Activated CD4-positive, alpha-beta memory T cell treated with anti-CD3 and anti-CD28 coated beads for 36 hours (primary cell): ENCODE data around the gene QPCTL. TPM values are rescaled to one million over a fixed set of nuclear protein-coding genes. Genes with fewer than 3 reads are reported as not detected.
"Not testable (repeated sequence)": the region's sequence is repeated elsewhere in the genome, so short reads cannot be mapped to it uniquely, and the experiment has no call there.

Source experiments
- CTCF ChIA-PET: fragments of 350-600 bp; sonication (Branson Sonifier 250); formaldehyde crosslinking; loops from one replicate; lab custom pipeline; 2021; ENCODE audit warnings: antibody characterized with exemption, inconsistent platforms; lab: Charles Lee
- POLR2A ChIA-PET: fragments of 350-600 bp; sonication (Branson Sonifier 250); formaldehyde crosslinking; loops from one replicate; lab custom pipeline; 2021; ENCODE audit warnings: antibody characterized with exemption; lab: Charles Lee
- DNase-seq: peaks from one replicate; pipeline ENCODE4 v3.0.0-alpha.2; 2020
- H3K27ac Mint-ChIP-seq: one replicate; pipeline ENCODE4 v1.8.0; 2021; ENCODE audit warnings: mixed read lengths
- H3K27me3 Mint-ChIP-seq: one replicate; pipeline ENCODE4 v1.8.0; 2021; ENCODE audit warnings: mixed read lengths
- H3K36me3 Mint-ChIP-seq: one replicate; pipeline ENCODE4 v1.8.0; 2021; ENCODE audit warnings: mixed read lengths
- H3K4me1 Mint-ChIP-seq: one replicate; pipeline ENCODE4 v1.8.0; 2021; ENCODE audit warnings: low read depth, mixed read lengths
- H3K4me3 Mint-ChIP-seq: one replicate; pipeline ENCODE4 v1.8.0; 2021; ENCODE audit warnings: mild to moderate bottlenecking, mixed read lengths
- H3K9me3 Mint-ChIP-seq: one replicate; pipeline ENCODE4 v1.8.0; 2021; ENCODE audit warnings: mixed read lengths
- intact Hi-C: fragments of 100-400 bp; cut with micrococcal nuclease; formaldehyde crosslinking; loops from one replicate; pipeline ENCODE4 v1.15.1; 2023
- microRNA-seq: library from miRNA; unstranded; fragments of <30 nt; microRNA quantifications from one replicate; pipeline ENCODE4 v1.2.0, GENCODE V29; 2022; ENCODE audit warnings: borderline number of aligned reads, borderline microRNAs expressed, borderline replicate concordance
- total RNA-seq, 2 experiments: library from RNA; stranded (reverse); gene quantifications; one replicate each; pipeline ENCODE4 v1.2.3, GENCODE V29; 2021

QPCTL gene
- total RNA-seq, 2 experiments from 2014 or later: 13.8 to 16.8 TPM

DNA sequence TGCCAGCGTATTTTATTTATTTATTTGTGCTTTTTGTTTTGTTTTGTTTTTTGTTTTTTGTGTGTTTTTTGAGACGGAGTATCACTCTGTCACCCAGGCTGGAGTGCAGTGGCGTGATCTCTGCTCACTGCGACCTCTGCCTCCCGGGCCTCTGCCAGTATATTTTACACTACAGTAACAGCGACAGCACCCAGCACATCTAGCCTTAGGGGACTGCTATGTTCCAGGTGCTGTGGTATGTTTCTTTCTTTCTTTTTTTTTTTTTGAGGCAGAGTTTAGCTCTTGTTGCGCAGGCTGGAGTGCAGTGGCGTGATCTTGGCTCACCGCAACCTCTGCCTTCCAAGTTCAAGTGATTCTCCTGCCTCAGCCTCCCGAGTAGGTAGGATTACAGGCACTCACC, 59.0 kb downstream of the QPCTL start:
- H3K4me1 Mint-ChIP-seq, intact Hi-C loops, CTCF ChIA-PET, H3K27me3 Mint-ChIP-seq, H3K27ac Mint-ChIP-seq, H3K36me3 Mint-ChIP-seq, DNase-seq, H3K4me3 Mint-ChIP-seq, POLR2A ChIA-PET, H3K9me3 Mint-ChIP-seq: not testable (repeated sequence)

DNA sequence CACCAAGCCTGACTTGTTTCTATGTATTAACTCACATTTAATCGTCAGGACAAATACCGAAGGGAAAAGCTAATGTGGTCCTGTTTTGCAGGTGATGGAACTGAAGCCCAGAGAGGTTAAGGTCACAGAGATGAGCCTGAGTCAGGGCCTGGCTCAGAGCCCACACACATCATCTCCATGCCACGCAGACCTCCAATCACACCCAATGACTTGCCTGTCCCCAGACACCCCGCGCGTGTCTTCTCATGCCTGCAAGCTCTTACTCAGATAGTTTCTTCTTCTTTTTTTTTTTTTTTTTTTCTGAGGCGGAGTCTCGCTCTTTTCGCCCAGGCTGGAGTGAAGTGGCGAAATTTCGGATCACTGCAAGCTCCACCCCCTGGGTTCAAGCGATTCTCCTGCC, 60.2 kb downstream of the QPCTL start:
- no peaks in the 10 kb centered on the region for H3K4me1 Mint-ChIP-seq
- ChIA-PET CTCF (interaction anchor here (1.4 kb wide), 1 partner anchor 17 kb away, joined by 5 read pairs; the partner anchor contains the start of gene SIX5), POLR2A (no interaction called here)
- H3K4me3 Mint-ChIP-seq: no peak overlapping the region
- intact Hi-C loops: no loop called here
- DNase-seq: no peak
- H3K9me3 Mint-ChIP-seq: no peaks in the 10 kb centered on the region
- no peak overlapping the region for H3K27ac Mint-ChIP-seq
- peaks cover under 1% of the 10 kb centered on the region for H3K27me3 Mint-ChIP-seq
- H3K36me3 Mint-ChIP-seq: no peaks in the 10 kb centered on the region

DNA sequence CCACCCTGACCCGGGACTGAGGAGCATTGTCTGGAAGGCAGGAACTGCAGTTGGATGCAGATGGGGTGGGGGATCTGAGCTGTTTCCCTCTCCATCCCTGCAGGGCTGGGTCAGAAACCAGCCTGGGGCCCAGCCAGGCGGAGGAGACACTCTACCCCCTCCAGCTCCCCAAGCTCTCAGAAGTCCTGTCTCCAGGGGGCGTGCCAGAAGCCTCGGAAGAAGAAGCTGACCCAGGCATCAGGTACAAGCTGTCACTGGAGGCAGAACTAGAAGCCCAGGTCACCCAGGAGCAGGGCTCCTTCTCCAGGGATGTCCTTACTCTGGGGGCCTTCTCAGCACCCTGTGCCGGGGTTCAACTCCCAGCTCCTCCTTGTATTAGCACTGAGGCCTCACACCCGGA, 61.1 kb downstream of the QPCTL start:
- intact Hi-C loops: no loop called here
- CTCF ChIA-PET: no interaction called here
- no peak for DNase-seq
- POLR2A ChIA-PET: no interaction called here
- Mint-ChIP-seq H3K4me3 (no peak overlapping the region), H3K27me3 (no peaks in the 10 kb centered on the region), H3K9me3 (no peaks in the 10 kb centered on the region), H3K4me1 (no peaks in the 10 kb centered on the region), H3K27ac (no peak overlapping the region), H3K36me3 (no peaks in the 10 kb centered on the region)

Small RNAs within 50 kb of the gene (microRNA-seq; reads per million reads assigned to microRNA genes)
- gene MIR642A (not detected), gene MIR642B (not detected)

Other genes starting within 250 kb of the QPCTL start
- 1 to 10 TPM; 3.7 to 5.9 TPM for gene FOSB, start 224.7 kb upstream of the QPCTL start, total RNA-seq
- 1 to 10 TPM; 1.5 to 2.2 TPM for gene RTN2, start 195.6 kb upstream of the QPCTL start, total RNA-seq
- gene PPM1N, start 194.2 kb upstream of the QPCTL start, total RNA-seq: 1 to 10 TPM; 3.5 to 3.6 TPM
- 100 to 1,000 TPM; 167 to 174 TPM for gene VASP, start 185.2 kb upstream of the QPCTL start, total RNA-seq
- gene OPA3, start 107.9 kb upstream of the QPCTL start, total RNA-seq: 10 to 100 TPM; 10.8 to 11.0 TPM
- gene GPR4, start 90.5 kb upstream of the QPCTL start, total RNA-seq: not detected
- 100 to 1,000 TPM; 159 to 183 TPM for gene EML2, start 53.3 kb upstream of the QPCTL start, total RNA-seq
- gene GIPR, start 24.4 kb upstream of the QPCTL start, total RNA-seq: 1 to 10 TPM; 6.6 to 8.3 TPM
- 100 to 1,000 TPM; 789 TPM for gene SNRPD2, start 713 bp upstream of the QPCTL start, total RNA-seq
- 10 to 100 TPM; 26.1 to 29.4 TPM for gene FBXO46, start 38.2 kb downstream of the QPCTL start, total RNA-seq
- not detected for gene MEIOSIN, start 40.8 kb downstream of the QPCTL start, total RNA-seq
- 1 to 10 TPM; 2.3 to 2.4 TPM for gene SIX5, start 76.6 kb downstream of the QPCTL start, total RNA-seq
- 10 to 100 TPM; 10.7 to 11.0 TPM for gene DMPK, start 89.8 kb downstream of the QPCTL start, total RNA-seq
- gene DMWD, start 100.2 kb downstream of the QPCTL start, total RNA-seq: 10 to 100 TPM; 43.1 to 45.8 TPM
- gene RSPH6A, start 122.6 kb downstream of the QPCTL start, total RNA-seq: under 1 TPM; 0.12 to 0.19 TPM
- gene SYMPK, start 170.5 kb downstream of the QPCTL start, total RNA-seq: 10 to 100 TPM; 87.8 to 91.6 TPM
- under 1 TPM; 0.29 to 0.48 TPM for gene FOXA3, start 171.7 kb downstream of the QPCTL start, total RNA-seq
- gene IRF2BP1, start 193.5 kb downstream of the QPCTL start, total RNA-seq: 10 to 100 TPM; 14.2 to 14.7 TPM
- 1 to 10 TPM; 6.8 to 6.9 TPM for gene MYPOP, start 209.9 kb downstream of the QPCTL start, total RNA-seq
- not detected for gene NANOS2, start 222.1 kb downstream of the QPCTL start, total RNA-seq